Testis (tissue), 3 donors: ENCODE measurements around the gene MAP2K5. TPM values are rescaled to one million over a fixed set of nuclear protein-coding genes. Genes with fewer than 3 reads are reported as not detected.

Experiments used
- DNase-seq: peaks from one replicate; pipeline ENCODE4 v3.0.0-alpha.2; 2019
- H3K27ac ChIP-seq, 2 donors: fragments of 200-600 bp; sonication (generic); one replicate each; pipeline ENCODE4 v1.5.1; 2019
- H3K27me3 ChIP-seq: fragments of 200-600 bp; sonication (generic); one replicate; pipeline ENCODE4 v1.5.1; 2019
- H3K36me3 ChIP-seq: fragments of 200-600 bp; sonication (generic); one replicate; pipeline ENCODE4 v1.5.1; 2017; ENCODE audit warnings: low read depth; ENCODE audit errors: missing control alignments
- H3K4me1 ChIP-seq: fragments of 200-600 bp; sonication (generic); one replicate; pipeline ENCODE4 v1.5.1; 2019
- H3K4me3 ChIP-seq, 2 donors: fragments of 200-600 bp; sonication (generic); one replicate each; pipeline ENCODE4 v1.5.1; 2017 to 2019
- H3K9me3 ChIP-seq: fragments of 200-600 bp; sonication (generic); one replicate; pipeline ENCODE4 v1.5.1; 2017
- CTCF ChIP-seq, 3 experiments: fragments of 450-650 bp in 2 of 3; fragments of 200-600 bp in 1 of 3; sonication (generic) in 1 of 3; IDR thresholded peaks; one replicate each; pipeline ENCODE4 v1.5.1; 2016 to 2019; ENCODE audit warnings: antibody characterized with exemption in 3 of 3, mild to moderate bottlenecking in 2 of 3, moderate library complexity in 1 of 3
- POLR2A ChIP-seq: fragments of 450-650 bp; IDR thresholded peaks from one replicate; pipeline ENCODE4 v1.6.1; 2017; ENCODE audit warnings: antibody characterized with exemption, mild to moderate bottlenecking, moderate library complexity
- WGBS, 2 donors: methylation state at CpG; one replicate each; pipeline ENCODE4 v1.1.5; 2018; 5-methylcytosine and 5-hydroxymethylcytosine counted together
- intact Hi-C: fragments of 100-400 bp; cut with DNase I; formaldehyde crosslinking; loops from one replicate; pipeline ENCODE4 v1.15.1; 2023; ENCODE audit warnings: low total_unique reads
- polyA plus RNA-seq: library from polyadenylated mRNA; stranded (reverse); fragments of 350-450 nt; fragmentation: Illumina TruSeq; extraction: RNeasy Lipid Tissue Mini Kit (QIAGEN cat#74804); gene quantifications from one replicate; pipeline ENCODE4 v1.2.3, GENCODE V29; 2014; ENCODE audit warnings: low read depth, low replicate concordance; ENCODE audit not compliant: insufficient read depth
- total RNA-seq, 2 donors: library from RNA; depleted of rRNA; stranded (reverse); fragments of >200 nt; gene quantifications; one replicate each; pipeline ENCODE4 v1.2.3, GENCODE V29; 2016

The MAP2K5 gene
- total and polyA plus RNA-seq, 3 donors from 2014 or later = 28.0 to 34.3 (median 31.2) TPM

DNA sequence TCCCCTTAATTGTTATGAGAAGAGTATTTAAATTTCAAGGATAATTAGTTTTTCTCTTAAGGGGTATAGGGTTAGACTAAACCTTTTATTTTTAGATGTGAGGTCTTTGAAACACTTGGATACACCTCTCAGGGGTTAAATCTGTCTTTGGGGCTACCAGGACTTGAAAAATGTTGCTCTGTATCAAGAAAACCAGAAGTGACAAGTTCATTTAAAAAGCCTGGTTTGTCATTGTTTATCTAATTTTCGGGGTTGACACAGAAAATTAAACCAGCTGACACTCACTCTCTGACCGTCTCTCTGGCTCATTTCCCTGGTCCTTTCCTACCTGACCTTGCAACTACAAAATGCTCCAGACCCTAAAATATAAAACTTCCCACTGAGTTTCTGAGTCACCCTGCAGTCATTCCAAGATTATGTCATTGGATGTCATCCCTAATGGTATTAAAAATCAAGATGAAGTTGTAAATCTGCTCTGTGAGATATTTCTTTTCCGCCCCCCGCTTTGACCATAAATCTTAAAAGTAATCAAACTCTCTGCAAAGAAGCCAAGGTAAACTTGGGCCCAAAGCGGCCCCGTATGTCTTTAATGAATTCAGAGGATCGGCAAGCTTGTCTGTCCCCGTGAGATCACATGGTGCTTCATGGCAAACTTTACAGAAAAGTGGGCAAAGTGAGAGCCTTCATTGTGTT, 249.9 kb downstream of the MAP2K5 start:
- TF ChIP-seq POLR2A (no peak), CTCF (IDR thresholded peaks at IDR 0.05) (no peak)
- 73 to 82% methylated on average over 8 of the region's 8 CpGs for WGBS, 2 donors
- H3K27me3 ChIP-seq = no peaks in the 10 kb centered on the region
- H3K9me3 ChIP-seq = no peaks in the 10 kb centered on the region
- H3K4me3 ChIP-seq = no peak overlapping the region
- no peaks in the 10 kb centered on the region for H3K4me1 ChIP-seq
- no peaks in the 10 kb centered on the region for H3K36me3 ChIP-seq
- intact Hi-C loops = no loop called here
- no peak for DNase-seq
- no peak overlapping the region for H3K27ac ChIP-seq

GRCh38 chr15:67794832-67795574, 252.5 kb downstream of the MAP2K5 start:
- TF ChIP-seq CTCF (IDR thresholded peaks at IDR 0.05) (no peak), POLR2A (no peak)
- intact Hi-C loops = no loop called here
- no peak for DNase-seq
- Histone ChIP-seq H3K36me3 (no peaks in the 10 kb centered on the region), H3K27ac (no peak overlapping the region), H3K27me3 (no peaks in the 10 kb centered on the region), H3K4me1 (no peaks in the 10 kb centered on the region), H3K4me3 (no peak overlapping the region), H3K9me3 (no peaks in the 10 kb centered on the region)
- WGBS, 2 donors = 74 to 86% methylated on average over 4 of the region's 4 CpGs

DNA sequence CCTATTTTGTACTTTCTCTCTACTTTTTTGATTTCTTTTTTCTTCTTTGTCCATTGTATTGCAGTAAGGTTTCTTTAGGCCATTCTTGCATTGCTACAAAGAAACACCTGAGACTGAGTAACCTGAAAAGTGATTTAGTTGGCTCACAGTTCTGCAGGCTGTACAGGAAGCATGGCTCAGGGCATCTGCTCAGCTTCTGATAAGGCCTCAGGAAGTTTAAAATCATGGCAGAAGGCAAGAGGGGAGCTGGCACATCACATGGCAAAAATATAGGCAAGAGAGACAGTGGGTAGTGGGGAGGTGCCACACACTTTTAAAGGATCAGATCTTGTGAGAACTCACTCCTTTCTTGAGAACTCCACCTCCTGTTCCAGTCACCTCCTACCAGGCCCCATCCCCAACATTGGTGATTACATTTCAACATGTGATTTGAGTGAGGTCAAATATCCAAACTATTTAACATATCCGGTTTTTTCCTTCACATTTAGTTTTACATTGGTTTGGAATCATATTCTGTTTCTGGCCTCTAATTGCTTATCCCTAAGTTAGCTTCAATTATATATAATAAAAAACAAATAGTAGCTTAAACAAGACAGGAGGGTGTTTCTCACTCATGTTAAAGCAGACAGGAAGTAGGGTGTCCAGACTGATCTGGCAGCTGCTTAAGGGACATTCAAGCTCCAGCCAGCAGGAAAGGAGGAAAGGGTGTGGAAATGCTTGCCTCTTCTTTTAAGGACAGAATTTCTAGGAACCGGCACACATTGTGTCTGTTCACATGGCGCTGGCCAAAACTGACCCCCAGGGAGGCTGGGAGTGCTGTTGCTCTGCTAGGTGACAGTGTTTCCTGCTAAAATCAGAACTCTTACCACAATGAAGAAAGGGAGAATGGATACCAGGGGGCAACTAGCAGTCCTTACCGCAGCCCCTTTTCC, 254.0 kb downstream of the MAP2K5 start:
- no peak for TF ChIP-seq CTCF (IDR thresholded peaks at IDR 0.05)
- no peak for TF ChIP-seq POLR2A
- 69 to 75% methylated on average over 4 of the region's 4 CpGs for WGBS, 2 donors
- no peaks in the 10 kb centered on the region for H3K9me3 ChIP-seq
- no peaks in the 10 kb centered on the region for H3K27me3 ChIP-seq
- no peaks in the 10 kb centered on the region for H3K4me1 ChIP-seq
- no peaks in the 10 kb centered on the region for H3K36me3 ChIP-seq
- intact Hi-C loops = no loop called here
- H3K27ac ChIP-seq = no peak overlapping the region
- no peak overlapping the region for H3K4me3 ChIP-seq
- no peak for DNase-seq

GRCh38 chr15:67799801-67800205, 257.3 kb downstream of the MAP2K5 start:
- Histone ChIP-seq H3K4me3 (no peak overlapping the region), H3K36me3 (no peaks in the 10 kb centered on the region), H3K27me3 (no peaks in the 10 kb centered on the region), H3K4me1 (peaks cover 7% of the 10 kb centered on the region), H3K27ac (no peak overlapping the region), H3K9me3 (no peaks in the 10 kb centered on the region)
- 50 to 68% methylated on average over 6 of the region's 6 CpGs for WGBS, 2 donors
- no peak for DNase-seq
- TF ChIP-seq CTCF (IDR thresholded peaks at IDR 0.05) (no peak), POLR2A (no peak)
- intact Hi-C loops = no loop called here
